GM13976 (cell line): ENCODE data around the gene NACAD.

Experiments used
- DNase-seq: peaks from one replicate; pipeline ENCODE4 v3.0.0; 2012; ENCODE audit warnings: low spot score
- CTCF ChIP-seq: IDR thresholded peaks from 2 replicates; pipeline ENCODE4 v1.5.1; 2012; ENCODE audit warnings: borderline replicate concordance, mild to moderate bottlenecking; ENCODE audit not compliant: insufficient read depth; ENCODE audit errors: extremely low read depth, missing control alignments, control extremely low read depth
- in situ Hi-C: fragments of 300-500 bp; cut with MboI; formaldehyde crosslinking; loops from one replicate; pipeline ENCODE4 v1.12.0; 2022; ENCODE audit warnings: low sequenced_read_pairs, mixed read lengths, inconsistent platforms; ENCODE audit not compliant: unreplicated experiment

Gene NACAD

GRCh38 chr7:45107356-45107755 is 18.6 kb upstream of the NACAD start:
- in situ Hi-C loops, result no loop called here
- no peak for DNase-seq
- TF ChIP-seq CTCF, result no peak

GRCh38 chr7:45106820-45107219 is 18.1 kb upstream of the NACAD start:
- in situ Hi-C loops, result no loop called here
- DNase-seq, result no peak
- no peak for TF ChIP-seq CTCF

GRCh38 chr7:45105588-45106188 is 16.9 kb upstream of the NACAD start:
- no peak for DNase-seq
- no peak for TF ChIP-seq CTCF
- in situ Hi-C loops, result no loop called here

GRCh38 chr7:45104844-45105587 is 16.2 kb upstream of the NACAD start:
- no peak for TF ChIP-seq CTCF
- no peak for DNase-seq
- in situ Hi-C loops, result no loop called here

- in situ Hi-C loops, result no loop called here
- DNase-seq, result no peak
- no peak for TF ChIP-seq CTCF
These were observed 15.4 kb upstream of the NACAD start for GRCh38 chr7:45103958-45104843.
